ENCODE results near the gene COMP. TPM values are rescaled to one million over a fixed set of nuclear protein-coding genes. Genes with fewer than 3 reads are reported as not detected.

Gene COMP
- polyA plus RNA-seq, 10 donors: 0.41 to 22.5 (median 10.9) TPM

- peak in 2 of 3 donors; percentile 62 to 66 for DNase-seq
These were observed 5.7 kb downstream of the COMP start for GRCh38 chr19:18785179-18786124.

- DNase-seq: no peak
These were observed 6.4 kb downstream of the COMP start for GRCh38 chr19:18784786-18785120.

- no peak for DNase-seq
These were observed 6.9 kb downstream of the COMP start for GRCh38 chr19:18783958-18784785.

- no peak for DNase-seq
These were observed 8.4 kb downstream of the COMP start for GRCh38 chr19:18782559-18783225.

- no peak for DNase-seq
These were observed 9.1 kb downstream of the COMP start for GRCh38 chr19:18781885-18782527.

GRCh38 chr19:18781047-18781600 lies 10.0 kb downstream of the COMP start:
- no peak for DNase-seq

GRCh38 chr19:18780631-18781030 lies 10.5 kb downstream of the COMP start:
- DNase-seq: no peak

- no peak for DNase-seq
These were observed 11.0 kb downstream of the COMP start for GRCh38 chr19:18780081-18780480.

- DNase-seq: no peak
These were observed 12.1 kb downstream of the COMP start for GRCh38 chr19:18778826-18779495.

- no peak for DNase-seq
These were observed 13.1 kb downstream of the COMP start for GRCh38 chr19:18778076-18778389.

- DNase-seq: peak in 1 of 3 donors; percentile 47
These were observed 13.6 kb downstream of the COMP start for GRCh38 chr19:18777301-18778075.

GRCh38 chr19:18776736-18777135 lies 14.4 kb downstream of the COMP start:
- no peak for DNase-seq

GRCh38 chr19:18776288-18776594 lies 14.9 kb downstream of the COMP start:
- no peak for DNase-seq

GRCh38 chr19:18775586-18776287 lies 15.4 kb downstream of the COMP start:
- no peak for DNase-seq

- no peak for DNase-seq
These were observed 16.2 kb downstream of the COMP start for GRCh38 chr19:18774782-18775444.

- DNase-seq: no peak
These were observed 17.0 kb downstream of the COMP start for GRCh38 chr19:18774107-18774506.

- DNase-seq: no peak
These were observed 17.4 kb downstream of the COMP start for GRCh38 chr19:18773682-18774081.

GRCh38 chr19:18772620-18773587 lies 18.2 kb downstream of the COMP start:
- no peak for DNase-seq

Data from muscle of back (tissue), 11 donors.